ENCODE data around the gene LMCD1. TPM values are rescaled to one million over a fixed set of nuclear protein-coding genes. Genes with fewer than 3 reads are reported as not detected.

The LMCD1 gene
- total and polyA plus RNA-seq, 2 experiments from 2014 or later, result 21.8 to 35.3 TPM

DNA sequence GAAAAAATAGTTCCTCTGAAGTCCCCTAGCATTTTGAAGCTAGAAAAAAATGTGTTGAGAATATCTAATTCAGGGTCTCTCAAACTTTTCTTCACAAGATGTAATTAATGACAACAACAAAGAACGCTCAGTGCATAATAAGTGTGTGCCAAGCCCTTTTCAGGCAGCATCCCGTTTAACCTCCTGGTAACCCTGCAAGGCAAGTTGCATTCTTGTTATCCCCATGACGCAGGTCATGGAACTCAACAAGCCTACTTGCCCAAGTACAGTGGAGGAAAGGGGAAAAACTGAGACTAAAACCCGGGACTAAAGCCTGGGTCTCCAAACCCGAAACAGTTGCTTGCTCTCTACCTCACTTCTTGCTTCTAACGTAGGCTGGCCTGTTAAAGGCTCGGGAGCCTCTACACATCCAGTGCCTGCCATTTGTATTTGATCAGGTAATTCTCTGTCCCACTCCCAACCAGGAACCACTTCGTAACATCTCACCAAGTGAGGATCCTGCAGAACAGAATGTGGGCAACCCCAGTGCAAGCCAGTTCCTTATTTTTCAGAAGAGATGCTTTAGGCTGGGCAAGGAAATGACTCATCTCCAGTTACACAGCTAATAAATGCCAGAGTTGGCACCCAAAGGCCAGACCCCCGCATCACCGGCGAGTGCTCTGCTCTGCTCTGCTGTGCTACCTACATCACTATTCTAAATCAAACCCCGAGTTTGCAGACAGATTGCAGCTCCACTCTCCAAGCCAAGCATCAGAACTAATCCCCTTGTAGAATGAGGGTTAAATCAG, 28.3 kb downstream of the LMCD1 start:
- DNase-seq (ENCODE audit: low spot score), result no peak
- Histone ChIP-seq H3K36me3 (ENCODE audit: insufficient read depth) (no peaks in the 10 kb centered on the region), H3K4me2 (no peak overlapping the region), H3K9me2 (ENCODE audit: insufficient read depth) (0 out of 2 replicates have a peak, but pooled peaks cover 8% of the 10 kb centered on the region), H2AFZ (no peak overlapping the region), H3K4me1 (ENCODE audit: insufficient read depth) (peaks cover 17% of the 10 kb centered on the region; the same call in 1 of the 2 replicates), H3F3A (replicated peaks; ENCODE audit: low read depth) (no peaks in the 10 kb centered on the region), H3K4me3 (no peak overlapping the region), H4K20me1 (replicated peaks; ENCODE audit: insufficient read depth) (no peaks in the 10 kb centered on the region), H3K79me2 (replicated peaks; ENCODE audit: insufficient read depth) (peaks cover 12% of the 10 kb centered on the region; the same call in 1 of the 2 replicates), H3K27ac (ENCODE audit: low read depth) (no peak overlapping the region), H3K27me3 (ENCODE audit: insufficient read depth) (no peaks in the 10 kb centered on the region)
- peaks cover 16% of the 10 kb centered on the region for H3K4me1 Mint-ChIP-seq
- H3K27ac Mint-ChIP-seq, result no peak overlapping the region
- no peaks in the 10 kb centered on the region; the same call in 2 of the 3 replicates for H3K36me3 Mint-ChIP-seq (ENCODE audit: low read depth)
- ATAC-seq, result no peak
- no peaks in the 10 kb centered on the region for H3K9me3 Mint-ChIP-seq
- TF ChIP-seq JUNB (IDR thresholded peaks at IDR 0.05; ENCODE audit: unreplicated experiment), result no peak
- TF ChIP-seq, protein P1, sequence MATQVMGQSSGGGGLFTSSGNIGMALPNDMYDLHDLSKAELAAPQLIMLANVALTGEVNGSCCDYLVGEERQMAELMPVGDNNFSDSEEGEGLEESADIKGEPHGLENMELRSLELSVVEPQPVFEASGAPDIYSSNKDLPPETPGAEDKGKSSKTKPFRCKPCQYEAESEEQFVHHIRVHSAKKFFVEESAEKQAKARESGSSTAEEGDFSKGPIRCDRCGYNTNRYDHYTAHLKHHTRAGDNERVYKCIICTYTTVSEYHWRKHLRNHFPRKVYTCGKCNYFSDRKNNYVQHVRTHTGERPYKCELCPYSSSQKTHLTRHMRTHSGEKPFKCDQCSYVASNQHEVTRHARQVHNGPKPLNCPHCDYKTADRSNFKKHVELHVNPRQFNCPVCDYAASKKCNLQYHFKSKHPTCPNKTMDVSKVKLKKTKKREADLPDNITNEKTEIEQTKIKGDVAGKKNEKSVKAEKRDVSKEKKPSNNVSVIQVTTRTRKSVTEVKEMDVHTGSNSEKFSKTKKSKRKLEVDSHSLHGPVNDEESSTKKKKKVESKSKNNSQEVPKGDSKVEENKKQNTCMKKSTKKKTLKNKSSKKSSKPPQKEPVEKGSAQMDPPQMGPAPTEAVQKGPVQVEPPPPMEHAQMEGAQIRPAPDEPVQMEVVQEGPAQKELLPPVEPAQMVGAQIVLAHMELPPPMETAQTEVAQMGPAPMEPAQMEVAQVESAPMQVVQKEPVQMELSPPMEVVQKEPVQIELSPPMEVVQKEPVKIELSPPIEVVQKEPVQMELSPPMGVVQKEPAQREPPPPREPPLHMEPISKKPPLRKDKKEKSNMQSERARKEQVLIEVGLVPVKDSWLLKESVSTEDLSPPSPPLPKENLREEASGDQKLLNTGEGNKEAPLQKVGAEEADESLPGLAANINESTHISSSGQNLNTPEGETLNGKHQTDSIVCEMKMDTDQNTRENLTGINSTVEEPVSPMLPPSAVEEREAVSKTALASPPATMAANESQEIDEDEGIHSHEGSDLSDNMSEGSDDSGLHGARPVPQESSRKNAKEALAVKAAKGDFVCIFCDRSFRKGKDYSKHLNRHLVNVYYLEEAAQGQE (IDR thresholded peaks at IDR 0.05; ENCODE audit: unreplicated experiment), result no peak
- TF ChIP-seq, protein P2, sequence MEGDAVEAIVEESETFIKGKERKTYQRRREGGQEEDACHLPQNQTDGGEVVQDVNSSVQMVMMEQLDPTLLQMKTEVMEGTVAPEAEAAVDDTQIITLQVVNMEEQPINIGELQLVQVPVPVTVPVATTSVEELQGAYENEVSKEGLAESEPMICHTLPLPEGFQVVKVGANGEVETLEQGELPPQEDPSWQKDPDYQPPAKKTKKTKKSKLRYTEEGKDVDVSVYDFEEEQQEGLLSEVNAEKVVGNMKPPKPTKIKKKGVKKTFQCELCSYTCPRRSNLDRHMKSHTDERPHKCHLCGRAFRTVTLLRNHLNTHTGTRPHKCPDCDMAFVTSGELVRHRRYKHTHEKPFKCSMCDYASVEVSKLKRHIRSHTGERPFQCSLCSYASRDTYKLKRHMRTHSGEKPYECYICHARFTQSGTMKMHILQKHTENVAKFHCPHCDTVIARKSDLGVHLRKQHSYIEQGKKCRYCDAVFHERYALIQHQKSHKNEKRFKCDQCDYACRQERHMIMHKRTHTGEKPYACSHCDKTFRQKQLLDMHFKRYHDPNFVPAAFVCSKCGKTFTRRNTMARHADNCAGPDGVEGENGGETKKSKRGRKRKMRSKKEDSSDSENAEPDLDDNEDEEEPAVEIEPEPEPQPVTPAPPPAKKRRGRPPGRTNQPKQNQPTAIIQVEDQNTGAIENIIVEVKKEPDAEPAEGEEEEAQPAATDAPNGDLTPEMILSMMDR (conservative IDR thresholded peaks at IDR 0.05; ENCODE audit: low read depth in 2 of 2), result no peak
- no peak for TF ChIP-seq EZH2 (IDR thresholded peaks at IDR 0.05; ENCODE audit: low read depth, unreplicated experiment)
- H3K27me3 Mint-ChIP-seq (ENCODE audit: insufficient read depth, low read depth, poor library complexity), result peaks cover 4% of the 10 kb centered on the region
- H3K4me3 Mint-ChIP-seq, result no peak overlapping the region

DNA sequence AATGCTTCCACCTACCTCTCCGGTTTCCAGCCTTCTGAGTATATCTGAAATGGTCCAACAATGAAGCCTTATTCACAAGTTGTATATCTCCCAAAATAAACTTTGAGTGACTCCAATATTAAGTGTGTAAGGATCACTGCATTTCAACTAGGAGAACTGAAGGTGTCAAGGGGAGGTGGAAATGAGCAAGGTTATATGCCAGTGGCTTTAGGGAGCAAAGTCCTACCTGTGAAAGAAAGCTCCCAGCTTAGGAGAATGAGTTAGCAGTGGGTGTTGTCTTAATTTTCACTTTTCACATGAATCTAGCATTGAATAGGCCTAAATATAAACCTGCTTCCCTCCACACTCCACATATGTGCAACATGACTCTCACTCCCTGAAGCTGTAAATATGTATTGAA, 29.0 kb downstream of the LMCD1 start:
- Histone ChIP-seq H3K27me3 (ENCODE audit: insufficient read depth) (no peaks in the 10 kb centered on the region), H3K9me2 (ENCODE audit: insufficient read depth) (0 out of 2 replicates have a peak, but pooled peaks cover 8% of the 10 kb centered on the region), H3F3A (replicated peaks; ENCODE audit: low read depth) (no peaks in the 10 kb centered on the region), H4K20me1 (replicated peaks; ENCODE audit: insufficient read depth) (no peaks in the 10 kb centered on the region), H3K27ac (ENCODE audit: low read depth) (no peak overlapping the region), H3K4me1 (ENCODE audit: insufficient read depth) (peaks cover 18% of the 10 kb centered on the region), H3K4me3 (no peak overlapping the region), H3K36me3 (ENCODE audit: insufficient read depth) (no peaks in the 10 kb centered on the region), H2AFZ (no peak overlapping the region), H3K4me2 (no peak overlapping the region), H3K79me2 (replicated peaks; ENCODE audit: insufficient read depth) (peaks cover 7% of the 10 kb centered on the region; the same call in 1 of the 2 replicates)
- DNase-seq (ENCODE audit: low spot score) (no peak), ATAC-seq (no peak)
- no peaks in the 10 kb centered on the region for H3K9me3 Mint-ChIP-seq
- no peaks in the 10 kb centered on the region; the same call in 2 of the 3 replicates for H3K36me3 Mint-ChIP-seq (ENCODE audit: low read depth)
- peaks cover 4% of the 10 kb centered on the region for H3K27me3 Mint-ChIP-seq (ENCODE audit: insufficient read depth, low read depth, poor library complexity)
- H3K4me3 Mint-ChIP-seq, result no peak overlapping the region
- peaks cover 17% of the 10 kb centered on the region for H3K4me1 Mint-ChIP-seq
- no peak overlapping the region for H3K27ac Mint-ChIP-seq
- TF ChIP-seq, protein P3, sequence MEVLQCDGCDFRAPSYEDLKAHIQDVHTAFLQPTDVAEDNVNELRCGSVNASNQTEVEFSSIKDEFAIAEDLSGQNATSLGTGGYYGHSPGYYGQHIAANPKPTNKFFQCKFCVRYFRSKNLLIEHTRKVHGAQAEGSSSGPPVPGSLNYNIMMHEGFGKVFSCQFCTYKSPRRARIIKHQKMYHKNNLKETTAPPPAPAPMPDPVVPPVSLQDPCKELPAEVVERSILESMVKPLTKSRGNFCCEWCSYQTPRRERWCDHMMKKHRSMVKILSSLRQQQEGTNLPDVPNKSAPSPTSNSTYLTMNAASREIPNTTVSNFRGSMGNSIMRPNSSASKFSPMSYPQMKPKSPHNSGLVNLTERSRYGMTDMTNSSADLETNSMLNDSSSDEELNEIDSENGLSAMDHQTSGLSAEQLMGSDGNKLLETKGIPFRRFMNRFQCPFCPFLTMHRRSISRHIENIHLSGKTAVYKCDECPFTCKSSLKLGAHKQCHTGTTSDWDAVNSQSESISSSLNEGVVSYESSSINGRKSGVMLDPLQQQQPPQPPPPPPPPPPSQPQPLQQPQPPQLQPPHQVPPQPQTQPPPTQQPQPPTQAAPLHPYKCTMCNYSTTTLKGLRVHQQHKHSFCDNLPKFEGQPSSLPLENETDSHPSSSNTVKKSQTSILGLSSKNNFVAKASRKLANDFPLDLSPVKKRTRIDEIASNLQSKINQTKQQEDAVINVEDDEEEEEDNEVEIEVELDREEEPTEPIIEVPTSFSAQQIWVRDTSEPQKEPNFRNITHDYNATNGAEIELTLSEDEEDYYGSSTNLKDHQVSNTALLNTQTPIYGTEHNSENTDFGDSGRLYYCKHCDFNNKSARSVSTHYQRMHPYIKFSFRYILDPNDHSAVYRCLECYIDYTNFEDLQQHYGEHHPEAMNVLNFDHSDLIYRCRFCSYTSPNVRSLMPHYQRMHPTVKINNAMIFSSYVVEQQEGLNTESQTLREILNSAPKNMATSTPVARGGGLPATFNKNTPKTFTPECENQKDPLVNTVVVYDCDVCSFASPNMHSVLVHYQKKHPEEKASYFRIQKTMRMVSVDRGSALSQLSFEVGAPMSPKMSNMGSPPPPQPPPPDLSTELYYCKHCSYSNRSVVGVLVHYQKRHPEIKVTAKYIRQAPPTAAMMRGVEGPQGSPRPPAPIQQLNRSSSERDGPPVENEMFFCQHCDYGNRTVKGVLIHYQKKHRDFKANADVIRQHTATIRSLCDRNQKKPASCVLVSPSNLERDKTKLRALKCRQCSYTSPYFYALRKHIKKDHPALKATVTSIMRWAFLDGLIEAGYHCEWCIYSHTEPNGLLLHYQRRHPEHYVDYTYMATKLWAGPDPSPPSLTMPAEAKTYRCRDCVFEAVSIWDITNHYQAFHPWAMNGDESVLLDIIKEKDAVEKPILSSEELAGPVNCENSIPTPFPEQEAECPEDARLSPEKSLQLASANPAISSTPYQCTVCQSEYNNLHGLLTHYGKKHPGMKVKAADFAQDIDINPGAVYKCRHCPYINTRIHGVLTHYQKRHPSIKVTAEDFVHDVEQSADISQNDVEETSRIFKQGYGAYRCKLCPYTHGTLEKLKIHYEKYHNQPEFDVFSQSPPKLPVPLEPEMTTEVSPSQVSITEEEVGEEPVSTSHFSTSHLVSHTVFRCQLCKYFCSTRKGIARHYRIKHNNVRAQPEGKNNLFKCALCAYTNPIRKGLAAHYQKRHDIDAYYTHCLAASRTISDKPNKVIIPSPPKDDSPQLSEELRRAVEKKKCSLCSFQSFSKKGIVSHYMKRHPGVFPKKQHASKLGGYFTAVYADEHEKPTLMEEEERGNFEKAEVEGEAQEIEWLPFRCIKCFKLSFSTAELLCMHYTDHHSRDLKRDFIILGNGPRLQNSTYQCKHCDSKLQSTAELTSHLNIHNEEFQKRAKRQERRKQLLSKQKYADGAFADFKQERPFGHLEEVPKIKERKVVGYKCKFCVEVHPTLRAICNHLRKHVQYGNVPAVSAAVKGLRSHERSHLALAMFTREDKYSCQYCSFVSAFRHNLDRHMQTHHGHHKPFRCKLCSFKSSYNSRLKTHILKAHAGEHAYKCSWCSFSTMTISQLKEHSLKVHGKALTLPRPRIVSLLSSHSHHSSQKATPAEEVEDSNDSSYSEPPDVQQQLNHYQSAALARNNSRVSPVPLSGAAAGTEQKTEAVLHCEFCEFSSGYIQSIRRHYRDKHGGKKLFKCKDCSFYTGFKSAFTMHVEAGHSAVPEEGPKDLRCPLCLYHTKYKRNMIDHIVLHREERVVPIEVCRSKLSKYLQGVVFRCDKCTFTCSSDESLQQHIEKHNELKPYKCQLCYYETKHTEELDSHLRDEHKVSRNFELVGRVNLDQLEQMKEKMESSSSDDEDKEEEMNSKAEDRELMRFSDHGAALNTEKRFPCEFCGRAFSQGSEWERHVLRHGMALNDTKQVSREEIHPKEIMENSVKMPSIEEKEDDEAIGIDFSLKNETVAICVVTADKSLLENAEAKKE (CRISPR knock-in tag; IDR thresholded peaks at IDR 0.05), result no peak
- TF ChIP-seq POLR2AphosphoS5 (IDR thresholded peaks at IDR 0.05; ENCODE audit: low read depth) (no peak), ZNF331 (CRISPR knock-in tag; IDR thresholded peaks at IDR 0.05; ENCODE audit: low read depth) (no peak)

Measured in GM23338 (cell line).